Neural progenitor cell (in vitro differentiated cells): ENCODE data around the gene STK32B. TPM values are rescaled to one million over a fixed set of nuclear protein-coding genes. Genes with fewer than 3 reads are reported as not detected.
A peak's percentile ranks its signal among the peaks of the same experiment; 100 is the strongest.
"Not testable (repeated sequence)": the region's sequence is repeated elsewhere in the genome, so short reads cannot be mapped to it uniquely, and the experiment has no call there.

Source experiments
- DNase-seq: peaks from one replicate; pipeline ENCODE4 v3.0.0-alpha.2; 2016; ENCODE audit warnings: low spot score
- H2AFZ ChIP-seq: fragments of 200-600 bp; sonication (generic); replicated peaks from 2 replicates; pipeline ENCODE4 v1.6.1; 2016; ENCODE audit warnings: antibody characterized with exemption
- H3F3A ChIP-seq: fragments of 200-600 bp; sonication (generic); 2 replicates; pipeline ENCODE4 v1.6.1; 2016; ENCODE audit warnings: antibody characterized with exemption, low read depth
- H3K27ac ChIP-seq: fragments of 200-600 bp; sonication (generic); 2 replicates; pipeline ENCODE4 v1.5.1; 2016; ENCODE audit warnings: mild to moderate bottlenecking
- H3K27me3 ChIP-seq: fragments of 200-600 bp; sonication (generic); 2 replicates; pipeline ENCODE4 v1.6.1; 2016; ENCODE audit warnings: mild to moderate bottlenecking, moderate library complexity
- H3K36me3 ChIP-seq: fragments of 200-600 bp; sonication (generic); 2 replicates; pipeline ENCODE4 v1.5.1; 2016
- H3K4me1 ChIP-seq: fragments of 200-600 bp; sonication (generic); 2 replicates; pipeline ENCODE4 v1.6.1; 2016; ENCODE audit warnings: mixed run types
- H3K4me2 ChIP-seq: fragments of 200-600 bp; sonication (generic); 2 replicates; pipeline ENCODE4 v1.6.1; 2016
- H3K4me3 ChIP-seq: fragments of 200-600 bp; sonication (generic); 2 replicates; pipeline ENCODE4 v1.5.1; 2016
- H3K79me2 ChIP-seq: fragments of 200-600 bp; sonication (generic); 2 replicates; pipeline ENCODE4 v1.6.1; 2016; ENCODE audit warnings: low read depth
- H3K9ac ChIP-seq: fragments of 200-600 bp; sonication (generic); 2 replicates; pipeline ENCODE4 v1.6.1; 2016
- H3K9me3 ChIP-seq: fragments of 200-600 bp; sonication (generic); 2 replicates; pipeline ENCODE4 v1.5.1; 2016; ENCODE audit warnings: low read depth
- H4K20me1 ChIP-seq: fragments of 200-600 bp; sonication (generic); 2 replicates; pipeline ENCODE4 v1.6.1; 2016; ENCODE audit warnings: low read depth
- H3K27ac Mint-ChIP-seq: 3 replicates; pipeline ENCODE4 v1.8.0; 2021; ENCODE audit warnings: mixed read lengths
- H3K27me3 Mint-ChIP-seq: 2 replicates; pipeline ENCODE4 v1.8.0; 2022; ENCODE audit warnings: low read depth, mild to moderate bottlenecking, inconsistent platforms, moderate library complexity, mixed read lengths; ENCODE audit not compliant: insufficient read depth
- H3K36me3 Mint-ChIP-seq: 3 replicates; pipeline ENCODE4 v1.8.0; 2021; ENCODE audit warnings: mixed read lengths
- H3K4me1 Mint-ChIP-seq: 3 replicates; pipeline ENCODE4 v1.8.0; 2021; ENCODE audit warnings: mixed read lengths
- H3K4me3 Mint-ChIP-seq: 3 replicates; pipeline ENCODE4 v1.8.0; 2021; ENCODE audit warnings: mild to moderate bottlenecking, moderate library complexity, mixed read lengths
- H3K9me3 Mint-ChIP-seq: 3 replicates; pipeline ENCODE4 v1.8.0; 2020; ENCODE audit warnings: mixed read lengths
- CTCF ChIP-seq: fragments of 200-600 bp; sonication (generic); IDR thresholded peaks from 2 replicates; pipeline ENCODE4 v1.5.1; 2017; ENCODE audit warnings: antibody characterized with exemption, mild to moderate bottlenecking
- EZH2 ChIP-seq: fragments of 200-600 bp; sonication (generic); IDR thresholded peaks from 2 replicates; pipeline ENCODE4 v1.6.1; 2017; ENCODE audit warnings: antibody characterized with exemption, mild to moderate bottlenecking, moderate library complexity
- EZH2phosphoT487 ChIP-seq: fragments of 200-600 bp; sonication (generic); IDR thresholded peaks from 2 replicates; pipeline ENCODE4 v1.6.1; 2017; ENCODE audit warnings: antibody characterized with exemption
- total RNA-seq: library from RNA; depleted of rRNA; stranded (reverse); fragments of >200 nt; gene quantifications from 2 replicates; pipeline ENCODE4 v1.2.3, GENCODE V29; 2015; ENCODE audit warnings: low replicate concordance

Gene STK32B
- 2.5 and 2.6 TPM in 2 replicates for total RNA-seq

GRCh38 chr4:5051278-5052203 is at the start of gene STK32B:
Gene STK32B (plus strand): TSS chr4:5051480.
- peaks cover 13% of the 10 kb centered on the region for H3F3A ChIP-seq
- Mint-ChIP-seq H3K27me3 (peaks cover 16% of the 10 kb centered on the region), H3K9me3 (peaks cover 1% of the 10 kb centered on the region), H3K4me1 (peaks cover 12% of the 10 kb centered on the region), H3K4me3 (peak within 1 kb of the TSS; percentile 94), H3K36me3 (no peaks in the 10 kb centered on the region), H3K27ac (no peak within 1 kb of the TSS)
- no peak within 1 kb of the TSS for H3K27ac ChIP-seq
- peak within 1 kb of the TSS; percentile 93 for H2AFZ ChIP-seq
- H3K27me3 ChIP-seq: peaks cover 49% of the 10 kb centered on the region
- peaks cover 4% of the 10 kb centered on the region for H3K4me1 ChIP-seq
- H3K79me2 ChIP-seq: no peaks in the 10 kb centered on the region
- peak within 1 kb of the TSS; percentile 55 for H3K4me3 ChIP-seq
- H3K36me3 ChIP-seq: no peaks in the 10 kb centered on the region
- H4K20me1 ChIP-seq: no peaks in the 10 kb centered on the region
- TF ChIP-seq CTCF (peak; percentile 25), EZH2 (peak; percentile 87), EZH2phosphoT487 (peak; percentile 54)
- DNase-seq: peak; percentile 88
- H3K4me2 ChIP-seq: peak within 1 kb of the TSS; percentile 84
- no peak within 1 kb of the TSS for H3K9ac ChIP-seq
- H3K9me3 ChIP-seq: no peaks in the 10 kb centered on the region

GRCh38 chr4:5001641-5002040 is 49.6 kb upstream of the STK32B start:
- H2AFZ ChIP-seq, H3K4me3 ChIP-seq, H3K4me1 Mint-ChIP-seq, H3K9ac ChIP-seq, H3K27ac ChIP-seq, H3K79me2 ChIP-seq, H3K27me3 Mint-ChIP-seq, H3K36me3 ChIP-seq, H4K20me1 ChIP-seq, DNase-seq, H3K4me1 ChIP-seq, H3F3A ChIP-seq, H3K4me2 ChIP-seq, H3K36me3 Mint-ChIP-seq, H3K9me3 Mint-ChIP-seq, H3K27me3 ChIP-seq, H3K4me3 Mint-ChIP-seq, H3K9me3 ChIP-seq, H3K27ac Mint-ChIP-seq: not testable (repeated sequence)

GRCh38 chr4:5003372-5003857 is 47.9 kb upstream of the STK32B start:
- Mint-ChIP-seq H3K9me3 (no peaks in the 10 kb centered on the region), H3K4me1 (no peaks in the 10 kb centered on the region), H3K27me3 (peaks cover 3% of the 10 kb centered on the region), H3K27ac (no peak overlapping the region), H3K36me3 (no peaks in the 10 kb centered on the region), H3K4me3 (no peak overlapping the region)
- no peaks in the 10 kb centered on the region for H3K79me2 ChIP-seq
- no peak overlapping the region for H3K9ac ChIP-seq
- H2AFZ ChIP-seq: no peak overlapping the region
- no peak overlapping the region for H3K4me2 ChIP-seq
- H3K4me1 ChIP-seq: no peaks in the 10 kb centered on the region
- DNase-seq: no peak
- H4K20me1 ChIP-seq: no peaks in the 10 kb centered on the region
- no peaks in the 10 kb centered on the region for H3K27me3 ChIP-seq
- no peaks in the 10 kb centered on the region for H3K36me3 ChIP-seq
- H3K4me3 ChIP-seq: no peak overlapping the region
- H3K27ac ChIP-seq: no peak overlapping the region
- H3F3A ChIP-seq: no peaks in the 10 kb centered on the region
- TF ChIP-seq EZH2 (no peak), CTCF (no peak), EZH2phosphoT487 (no peak)
- no peaks in the 10 kb centered on the region for H3K9me3 ChIP-seq

- Histone ChIP-seq H3K36me3 (no peaks in the 10 kb centered on the region), H3K79me2 (no peaks in the 10 kb centered on the region), H3K4me2 (no peak overlapping the region), H4K20me1 (no peaks in the 10 kb centered on the region), H2AFZ (no peak overlapping the region), H3K9me3 (no peaks in the 10 kb centered on the region), H3K27ac (no peak overlapping the region), H3F3A (no peaks in the 10 kb centered on the region), H3K27me3 (no peaks in the 10 kb centered on the region), H3K4me3 (no peak overlapping the region), H3K4me1 (no peaks in the 10 kb centered on the region), H3K9ac (no peak overlapping the region)
- no peaks in the 10 kb centered on the region for H3K36me3 Mint-ChIP-seq
- no peak overlapping the region for H3K27ac Mint-ChIP-seq
- no peak for DNase-seq
- no peak for TF ChIP-seq EZH2phosphoT487
- TF ChIP-seq CTCF: no peak
- no peaks in the 10 kb centered on the region for H3K4me1 Mint-ChIP-seq
- H3K4me3 Mint-ChIP-seq: no peak overlapping the region
- H3K27me3 Mint-ChIP-seq: peaks cover 3% of the 10 kb centered on the region
- no peaks in the 10 kb centered on the region for H3K9me3 Mint-ChIP-seq
These were observed 47.4 kb upstream of the STK32B start for GRCh38 chr4:5003918-5004317.
